Activated CD4-positive, alpha-beta T cell treated with anti-CD3 and anti-CD28 coated beads, Interleukin-2, amount 10 ng/mL, durations not matched to agents 24 days and 14 days (primary cell): ENCODE measurements around the gene SHKBP1. TPM values are rescaled to one million over a fixed set of nuclear protein-coding genes. Genes with fewer than 3 reads are reported as not detected.
A peak's percentile ranks its signal among the peaks of the same experiment; 100 is the strongest.

Experiments
- DNase-seq: peaks from one replicate; pipeline ENCODE4 v3.0.0; 2022
- H3K27ac Mint-ChIP-seq: one replicate; pipeline ENCODE4 v1.8.0; 2022; ENCODE audit warnings: mild to moderate bottlenecking, mixed read lengths
- H3K27me3 Mint-ChIP-seq: one replicate; pipeline ENCODE4 v1.8.0; 2022; ENCODE audit warnings: mixed read lengths
- H3K36me3 Mint-ChIP-seq: one replicate; pipeline ENCODE4 v1.8.0; 2022; ENCODE audit warnings: low read depth, mild to moderate bottlenecking, mixed read lengths
- H3K4me1 Mint-ChIP-seq: one replicate; pipeline ENCODE4 v1.8.0; 2021; ENCODE audit warnings: mixed read lengths
- H3K4me3 Mint-ChIP-seq: one replicate; pipeline ENCODE4 v1.8.0; 2022; ENCODE audit warnings: mild to moderate bottlenecking, moderate library complexity, mixed read lengths
- H3K9me3 Mint-ChIP-seq: one replicate; pipeline ENCODE4 v1.8.0; 2021; ENCODE audit warnings: mixed read lengths
- intact Hi-C: fragments of 100-400 bp; cut with micrococcal nuclease; formaldehyde crosslinking; loops from one replicate; pipeline ENCODE4 v1.15.1; 2023
- total RNA-seq: library from RNA; stranded (reverse); gene quantifications from 2 replicates; pipeline ENCODE4 v1.2.3, GENCODE V29; 2022

SHKBP1 gene
- total RNA-seq, 1 donor from 2014 or later, result 113 TPM

DNA sequence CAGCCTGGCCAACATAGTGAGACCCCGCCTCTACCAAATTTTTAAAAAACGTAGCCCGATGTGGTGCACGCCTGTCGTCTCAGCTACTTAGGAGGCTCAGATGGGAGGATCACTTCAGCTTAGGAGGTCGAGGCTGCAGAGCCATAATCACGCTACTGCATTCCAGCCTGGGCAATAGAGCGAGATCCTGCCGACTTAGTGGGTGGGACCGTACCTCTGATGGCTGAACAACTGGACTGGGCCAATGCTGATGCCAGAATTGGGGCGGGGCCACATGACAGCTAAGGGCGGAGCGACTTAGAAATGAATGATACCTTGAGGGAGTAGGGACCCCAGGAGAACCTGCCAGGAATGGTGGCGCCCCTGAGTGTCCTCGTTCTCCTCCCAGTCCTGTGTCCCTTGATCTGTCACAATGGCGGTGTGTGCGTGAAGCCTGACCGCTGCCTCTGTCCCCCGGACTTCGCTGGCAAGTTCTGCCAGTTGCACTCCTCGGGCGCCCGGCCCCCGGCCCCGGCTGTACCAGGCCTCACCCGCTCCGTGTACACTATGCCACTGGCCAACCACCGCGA, 28.1 kb downstream of the SHKBP1 start:
- peaks cover 3% of the 10 kb centered on the region for H3K36me3 Mint-ChIP-seq
- H3K27me3 Mint-ChIP-seq, result peaks cover 18% of the 10 kb centered on the region
- H3K4me3 Mint-ChIP-seq, result peak overlapping the region; percentile 94
- DNase-seq, result peak; percentile 72
- H3K4me1 Mint-ChIP-seq, result peaks cover 57% of the 10 kb centered on the region
- intact Hi-C loops, result loop anchor here (1.0 to 10.0 kb wide), 7 partner anchors 9 to 1280 kb away; partner anchors contain the start of genes ARHGEF1, BLVRB and SHKBP1
- peak overlapping the region; percentile 90 for H3K27ac Mint-ChIP-seq
- H3K9me3 Mint-ChIP-seq, result no peaks in the 10 kb centered on the region

- Mint-ChIP-seq H3K36me3 (peaks cover 3% of the 10 kb centered on the region), H3K4me1 (peaks cover 61% of the 10 kb centered on the region), H3K27ac (peak overlapping the region; percentile 90), H3K27me3 (peaks cover 16% of the 10 kb centered on the region), H3K4me3 (peak overlapping the region; percentile 94), H3K9me3 (no peaks in the 10 kb centered on the region)
- DNase-seq, result peak; percentile 95
- intact Hi-C loops, result loop anchor here (1.0 to 10.0 kb wide), 6 partner anchors 8 to 1279 kb away; partner anchors contain the start of genes ARHGEF1, BLVRB and SHKBP1
Measured at GRCh38 chr19:40605216-40605971, 28.7 kb downstream of the SHKBP1 start.

GRCh38 chr19:40607311-40608239, 30.9 kb downstream of the SHKBP1 start:
- peak overlapping the region; percentile 1 for H3K27ac Mint-ChIP-seq
- intact Hi-C loops, result loop anchor here (10.0 kb wide), 2 partner anchors 937 to 1277 kb away; partner anchors contain the start of gene ARHGEF1
- DNase-seq, result no peak

GRCh38 chr19:40608240-40608621, 31.6 kb downstream of the SHKBP1 start:
- H3K27ac Mint-ChIP-seq, result no peak overlapping the region
- intact Hi-C loops, result loop anchor here (10.0 kb wide), 2 partner anchors 937 to 1277 kb away; partner anchors contain the start of gene ARHGEF1

More at GRCh38 chr19:40607311-40608239, 30.9 kb downstream of the SHKBP1 start:
- peaks cover 3% of the 10 kb centered on the region for H3K27me3 Mint-ChIP-seq
- peaks cover 5% of the 10 kb centered on the region for H3K36me3 Mint-ChIP-seq
- no peaks in the 10 kb centered on the region for H3K9me3 Mint-ChIP-seq
- peaks cover 55% of the 10 kb centered on the region for H3K4me1 Mint-ChIP-seq
- peak overlapping the region; percentile 94 for H3K4me3 Mint-ChIP-seq

GRCh38 chr19:40608957-40609356, 32.3 kb downstream of the SHKBP1 start:
- intact Hi-C loops, result loop anchor here (10.0 kb wide), 2 partner anchors 936 to 1276 kb away; partner anchors contain the start of gene ARHGEF1
- Mint-ChIP-seq H3K27me3 (no peaks in the 10 kb centered on the region), H3K4me1 (peaks cover 47% of the 10 kb centered on the region), H3K4me3 (peak overlapping the region; percentile 95), H3K27ac (peak overlapping the region; percentile 97), H3K36me3 (peaks cover 4% of the 10 kb centered on the region), H3K9me3 (no peaks in the 10 kb centered on the region)
- DNase-seq, result no peak

More at GRCh38 chr19:40608240-40608621, 31.6 kb downstream of the SHKBP1 start:
- Mint-ChIP-seq H3K36me3 (peaks cover 5% of the 10 kb centered on the region), H3K27me3 (no peaks in the 10 kb centered on the region), H3K9me3 (no peaks in the 10 kb centered on the region), H3K4me3 (peak overlapping the region; percentile 94), H3K4me1 (peaks cover 52% of the 10 kb centered on the region)
- no peak for DNase-seq

DNA sequence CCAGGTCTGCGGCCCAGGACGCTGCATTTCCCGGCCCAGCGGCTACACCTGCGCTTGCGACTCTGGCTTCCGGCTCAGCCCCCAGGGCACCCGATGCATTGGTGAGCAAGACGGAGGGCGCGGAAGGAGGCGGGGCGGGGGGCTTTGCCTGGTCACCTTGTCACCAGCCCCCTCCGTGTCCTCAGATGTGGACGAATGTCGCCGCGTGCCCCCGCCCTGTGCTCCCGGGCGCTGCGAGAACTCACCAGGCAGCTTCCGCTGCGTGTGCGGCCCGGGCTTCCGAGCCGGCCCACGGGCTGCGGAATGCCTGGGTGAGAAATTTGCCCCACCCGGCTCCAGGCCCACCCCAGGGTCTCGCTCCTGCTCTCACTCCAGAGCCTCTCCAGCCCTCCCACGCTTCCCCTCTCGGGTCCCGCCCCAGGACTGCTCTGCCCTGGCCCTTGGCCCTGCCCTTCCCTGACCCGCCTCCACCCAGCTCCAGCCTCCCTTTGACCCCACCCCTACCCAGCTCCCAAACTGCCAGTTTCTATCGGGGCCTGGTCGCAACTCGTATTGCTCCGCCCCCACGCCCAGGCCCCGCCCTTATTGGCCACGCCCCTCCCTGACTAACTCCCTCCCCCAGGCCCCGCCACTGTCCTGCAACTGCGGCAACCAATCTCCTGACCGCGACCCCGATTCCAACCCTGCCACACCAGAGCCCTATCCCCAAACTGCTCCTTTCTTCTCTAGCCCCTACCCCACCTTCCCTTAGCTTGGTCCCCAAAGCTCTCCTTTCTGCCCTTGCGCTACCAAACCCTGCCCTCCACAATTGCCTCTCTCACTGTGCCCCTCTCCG, 33.1 kb downstream of the SHKBP1 start:
- Mint-ChIP-seq H3K36me3 (peaks cover 4% of the 10 kb centered on the region), H3K4me1 (peaks cover 43% of the 10 kb centered on the region), H3K27me3 (no peaks in the 10 kb centered on the region), H3K9me3 (no peaks in the 10 kb centered on the region), H3K27ac (peak overlapping the region; percentile 97), H3K4me3 (peak overlapping the region; percentile 95)
- peak; percentile 97 for DNase-seq
- intact Hi-C loops, result loop anchor here (1.0 to 10.0 kb wide), 6 partner anchors 105 to 1275 kb away; partner anchors contain the start of genes AKT2, ARHGEF1, BCKDHA and COQ8B

DNA sequence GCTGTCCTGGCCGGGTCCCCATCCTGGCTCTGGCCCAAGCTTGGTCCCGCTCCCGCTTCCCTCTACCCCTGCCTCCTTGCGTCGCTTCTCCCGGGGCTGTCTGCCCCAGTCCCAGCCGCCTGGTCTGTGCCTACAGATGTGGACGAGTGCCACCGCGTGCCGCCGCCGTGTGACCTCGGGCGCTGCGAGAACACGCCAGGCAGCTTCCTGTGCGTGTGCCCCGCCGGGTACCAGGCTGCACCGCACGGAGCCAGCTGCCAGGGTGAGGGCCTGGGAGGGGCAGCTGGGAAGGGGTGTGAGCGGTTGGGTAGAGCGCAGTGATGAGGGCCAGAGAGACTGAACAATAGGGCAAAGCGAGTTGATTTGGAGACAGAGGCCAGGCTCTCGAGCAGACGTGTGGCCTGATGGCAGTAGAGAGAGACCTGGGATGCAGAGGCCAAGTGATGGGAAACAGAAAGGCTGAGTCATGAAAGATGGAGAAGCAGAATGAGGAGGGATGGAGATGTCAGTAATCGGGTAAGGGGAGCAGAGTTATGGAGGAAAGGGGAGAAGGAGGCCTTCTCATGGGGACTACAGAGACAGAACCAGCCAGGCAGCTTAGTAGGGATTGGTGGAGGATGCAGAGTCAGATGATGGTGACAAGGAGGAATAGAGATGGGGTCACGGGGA, 33.9 kb downstream of the SHKBP1 start:
- DNase-seq, result peak; percentile 83
- Mint-ChIP-seq H3K4me1 (peaks cover 46% of the 10 kb centered on the region), H3K9me3 (no peaks in the 10 kb centered on the region), H3K27me3 (no peaks in the 10 kb centered on the region), H3K36me3 (peaks cover 9% of the 10 kb centered on the region), H3K4me3 (peak overlapping the region; percentile 95), H3K27ac (peak overlapping the region; percentile 97)
- intact Hi-C loops, result loop anchor here (1.0 to 10.0 kb wide), 4 partner anchors 104 to 787 kb away; partner anchors contain the start of genes AKT2, BCKDHA, COQ8B and EXOSC5

- peaks cover 12% of the 10 kb centered on the region for H3K36me3 Mint-ChIP-seq
- H3K4me3 Mint-ChIP-seq, result peak overlapping the region; percentile 95
- DNase-seq, result no peak
- peaks cover 47% of the 10 kb centered on the region for H3K4me1 Mint-ChIP-seq
- no peaks in the 10 kb centered on the region for H3K27me3 Mint-ChIP-seq
- H3K9me3 Mint-ChIP-seq, result no peaks in the 10 kb centered on the region
- H3K27ac Mint-ChIP-seq, result peak overlapping the region; percentile 97
- intact Hi-C loops, result loop anchor here (5.0 to 10.0 kb wide), 3 partner anchors 104 to 786 kb away; partner anchors contain the start of genes AKT2, BCKDHA, COQ8B and EXOSC5
Measured at GRCh38 chr19:40611096-40611495, 34.4 kb downstream of the SHKBP1 start.

DNA sequence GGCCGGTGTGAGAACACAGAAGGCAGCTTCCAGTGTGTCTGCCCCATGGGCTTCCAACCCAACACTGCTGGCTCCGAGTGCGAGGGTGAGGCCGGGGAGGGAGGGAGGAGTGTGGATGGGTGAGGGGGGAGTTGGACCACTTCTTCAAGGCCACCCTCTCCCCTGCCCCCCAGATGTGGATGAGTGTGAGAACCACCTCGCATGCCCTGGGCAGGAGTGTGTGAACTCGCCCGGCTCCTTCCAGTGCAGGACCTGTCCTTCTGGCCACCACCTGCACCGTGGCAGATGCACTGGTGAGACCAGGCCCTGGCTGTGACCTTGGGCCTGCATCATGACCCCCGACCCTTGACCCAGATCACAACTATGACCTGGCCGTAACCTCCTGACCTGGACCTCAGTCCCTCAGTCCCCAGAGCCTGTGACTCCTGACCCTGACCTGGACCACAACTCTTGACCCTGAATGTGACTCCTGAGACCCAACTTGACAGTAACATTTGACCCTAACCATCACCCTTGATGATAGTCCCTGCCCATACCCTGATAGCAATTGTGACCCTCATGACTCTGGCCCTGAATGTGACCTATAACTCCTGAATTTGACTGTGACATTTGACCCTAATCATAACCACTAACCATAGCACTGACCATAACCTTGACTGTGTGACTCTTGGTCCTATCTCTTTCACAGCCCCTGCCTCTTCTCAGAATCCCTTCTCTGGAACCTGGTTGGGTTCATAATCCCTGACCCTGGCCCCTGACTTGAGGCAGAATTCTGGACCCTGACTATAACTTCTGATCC, 35.4 kb downstream of the SHKBP1 start:
- Mint-ChIP-seq H3K27me3 (no peaks in the 10 kb centered on the region), H3K9me3 (no peaks in the 10 kb centered on the region), H3K36me3 (peaks cover 14% of the 10 kb centered on the region), H3K4me1 (peaks cover 45% of the 10 kb centered on the region), H3K4me3 (peak overlapping the region; percentile 92), H3K27ac (peak overlapping the region; percentile 49)
- DNase-seq, result no peak
- intact Hi-C loops, result loop anchor here (5.0 to 10.0 kb wide), 3 partner anchors 103 to 785 kb away; partner anchors contain the start of genes AKT2, BCKDHA, COQ8B and EXOSC5

DNA sequence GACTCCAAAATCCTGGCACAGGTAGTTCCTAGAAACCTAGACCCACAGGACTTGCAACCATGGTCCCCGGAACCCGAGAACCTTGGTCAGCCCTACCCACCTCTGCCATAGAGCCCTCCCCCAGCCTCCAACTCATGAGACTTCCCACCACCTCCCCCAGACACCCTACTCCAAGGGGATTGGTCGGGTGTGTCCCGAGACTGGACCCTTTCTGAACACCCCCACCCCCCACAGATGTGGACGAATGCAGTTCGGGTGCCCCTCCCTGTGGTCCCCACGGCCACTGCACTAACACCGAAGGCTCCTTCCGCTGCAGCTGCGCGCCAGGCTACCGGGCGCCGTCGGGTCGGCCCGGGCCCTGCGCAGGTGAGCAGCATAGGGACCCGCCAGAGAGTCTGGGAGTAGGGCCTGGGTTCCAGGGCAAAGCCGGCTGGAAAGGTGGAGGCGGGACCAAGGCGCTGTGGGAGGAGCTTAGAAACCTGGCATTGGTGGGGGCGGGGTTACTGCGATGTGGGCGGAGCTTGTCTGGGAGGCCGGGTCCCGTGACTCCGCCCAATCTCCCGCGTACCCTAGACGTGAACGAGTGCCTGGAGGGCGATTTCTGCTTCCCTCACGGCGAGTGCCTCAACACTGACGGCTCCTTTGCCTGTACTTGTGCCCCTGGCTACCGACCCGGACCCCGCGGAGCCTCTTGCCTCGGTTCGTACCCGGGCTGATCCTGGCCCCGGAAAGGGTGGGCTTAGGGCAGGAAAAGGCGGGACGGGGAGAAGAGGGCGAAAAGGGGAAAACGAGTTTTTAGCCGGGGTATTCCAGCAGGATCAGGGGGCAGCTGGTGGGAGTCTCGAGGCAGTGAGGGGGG, 36.4 kb downstream of the SHKBP1 start:
- H3K9me3 Mint-ChIP-seq, result no peaks in the 10 kb centered on the region
- H3K27me3 Mint-ChIP-seq, result no peaks in the 10 kb centered on the region
- H3K36me3 Mint-ChIP-seq, result peaks cover 18% of the 10 kb centered on the region
- peak; percentile 93 for DNase-seq
- peak overlapping the region; percentile 98 for H3K27ac Mint-ChIP-seq
- intact Hi-C loops, result loop anchor here (1.0 to 10.0 kb wide), 5 partner anchors 8 to 784 kb away; partner anchors contain the start of genes AKT2, BCKDHA, COQ8B and EXOSC5
- peaks cover 42% of the 10 kb centered on the region for H3K4me1 Mint-ChIP-seq
- H3K4me3 Mint-ChIP-seq, result peak overlapping the region; percentile 92
